Tongue (tissue), 2 donors: Measurements from ENCODE around the gene NEU2. TPM values are rescaled to one million over a fixed set of nuclear protein-coding genes. Genes with fewer than 3 reads are reported as not detected.

ENCODE experiments used
- DNase-seq: peaks from one replicate; pipeline ENCODE4 v3.0.0-alpha.2; 2015
- total RNA-seq: library from RNA; depleted of rRNA; stranded (reverse); fragments of >200 nt; gene quantifications from one replicate; pipeline ENCODE4 v1.2.3, GENCODE V29; 2014

Gene NEU2
- total RNA-seq, 1 donor from 2014 or later, result not detected

GRCh38 chr2:233079953-233080835 is 47.7 kb downstream of the NEU2 start:
- no peak for DNase-seq

GRCh38 chr2:233080836-233081229 is 48.4 kb downstream of the NEU2 start:
- DNase-seq, result no peak

- no peak for DNase-seq
Observed at GRCh38 chr2:233081232-233081730, 48.8 kb downstream of the NEU2 start.

GRCh38 chr2:233081731-233082221 is 49.3 kb downstream of the NEU2 start:
- DNase-seq, result no peak

- no peak for DNase-seq
Observed at GRCh38 chr2:233082222-233082930, 49.9 kb downstream of the NEU2 start.

- DNase-seq, result peak; percentile 90
Observed at GRCh38 chr2:233082931-233083755, 50.7 kb downstream of the NEU2 start.

GRCh38 chr2:233083782-233084181 is 51.3 kb downstream of the NEU2 start:
- no peak for DNase-seq

- peak; percentile 42 for DNase-seq
Observed at GRCh38 chr2:233084488-233084887, 52.0 kb downstream of the NEU2 start.

Other genes starting within 250 kb of the NEU2 start
- gene SNORC, start 162.4 kb upstream of the NEU2 start, total RNA-seq, result 0.41 TPM
- gene NGEF, start 19.4 kb upstream of the NEU2 start, total RNA-seq, result 2.7 TPM
- 9.1 TPM for gene INPP5D, start 27.7 kb downstream of the NEU2 start, total RNA-seq
- gene ATG16L1, start 219.0 kb downstream of the NEU2 start, total RNA-seq, result 27.0 TPM